GM21515 (cell line): ENCODE data around the gene PRKD1.

ENCODE experiments used
- ATAC-seq: cut with Tn5 transposase; IDR thresholded peaks from one replicate; pipeline ENCODE4 v1.9.1; 2021; ENCODE audit not compliant: unreplicated experiment

The PRKD1 gene

DNA sequence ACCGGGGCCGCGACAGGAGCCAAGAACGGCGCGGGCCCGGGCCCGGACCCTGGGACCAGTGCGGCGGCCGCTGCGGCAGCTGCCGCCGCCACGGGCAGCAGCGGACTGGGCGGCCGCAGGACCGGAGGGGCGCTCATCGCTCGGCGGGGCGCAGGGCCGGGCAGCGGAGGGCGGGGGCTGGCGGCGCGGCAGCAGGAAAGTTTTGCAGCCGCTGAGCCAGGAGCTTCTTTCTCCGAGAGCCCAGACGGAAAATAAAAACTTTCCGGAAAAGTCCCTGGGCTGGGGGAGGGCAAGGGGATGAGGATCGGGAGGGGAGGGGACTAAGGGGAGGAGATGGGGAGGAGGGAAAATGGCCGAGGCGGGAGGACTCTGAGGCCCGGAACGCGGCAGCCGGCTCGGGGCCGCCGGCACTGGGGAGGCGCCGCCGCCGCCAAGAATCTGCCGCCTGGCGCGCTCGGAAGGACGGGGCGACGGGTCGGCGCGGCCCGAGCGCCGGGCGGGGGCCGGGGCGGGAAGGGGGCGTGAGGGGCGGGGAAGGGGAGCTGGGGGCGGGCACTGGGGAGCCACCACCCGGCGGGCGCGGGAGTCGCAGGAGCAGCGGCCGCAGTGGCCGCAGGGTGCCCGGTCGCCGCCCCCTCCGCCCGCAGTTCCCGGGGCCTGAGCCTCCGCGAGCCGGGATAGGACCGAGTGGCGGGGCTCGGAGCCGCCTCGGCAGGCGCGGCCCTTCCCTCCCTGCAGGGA is at the start of gene PRKD1:
Gene PRKD1, minus strand, starts transcription at position 472 of the 741 bp plus-strand sequence.
- peak; percentile 43 for ATAC-seq

GRCh38 chr14:29971101-29971500 is 43.5 kb upstream of the PRKD1 start:
- no peak for ATAC-seq

GRCh38 chr14:29955087-29955486 is 27.4 kb upstream of the PRKD1 start:
- ATAC-seq: no peak

- no peak for ATAC-seq
These were observed 25.9 kb upstream of the PRKD1 start for GRCh38 chr14:29953501-29953900.

DNA sequence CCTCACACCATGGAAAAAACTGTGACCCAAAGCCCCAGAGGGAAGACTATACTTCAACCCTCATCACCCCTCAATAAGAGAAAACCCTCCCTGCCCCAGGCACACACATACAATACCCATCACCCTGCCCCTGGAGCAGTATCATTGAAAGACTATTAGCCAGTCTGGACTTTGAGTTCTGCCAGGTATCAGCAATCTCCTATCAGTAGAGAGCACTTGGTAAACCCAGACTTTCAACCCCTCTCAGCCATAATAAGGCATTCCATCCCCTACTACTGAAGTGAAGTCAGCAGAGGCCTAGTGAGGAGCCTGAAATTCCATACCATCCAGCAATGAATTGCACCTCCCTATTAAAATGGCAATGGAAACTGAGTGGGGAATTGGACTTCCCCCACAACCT is 16.4 kb upstream of the PRKD1 start:
- no peak for ATAC-seq

DNA sequence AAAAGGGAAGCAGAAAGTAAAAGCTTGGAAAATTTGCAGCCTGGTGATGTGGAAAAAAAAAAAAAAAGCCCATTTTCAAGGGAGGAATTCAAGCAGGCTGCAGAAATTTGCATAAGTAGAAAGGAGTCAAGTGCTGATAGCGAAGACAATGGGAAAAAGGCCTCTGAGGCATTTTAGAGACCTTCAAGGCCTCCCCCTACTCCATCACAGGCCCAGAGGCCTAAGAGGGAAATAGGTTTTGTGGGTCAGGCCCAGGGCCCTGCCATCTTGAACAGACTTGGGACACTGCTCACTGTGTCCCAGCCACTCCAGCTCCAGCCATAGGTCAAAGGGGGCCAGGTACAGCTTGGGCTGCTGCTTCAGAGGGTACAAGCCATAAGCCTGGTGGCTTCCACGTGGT is 13.8 kb upstream of the PRKD1 start:
- ATAC-seq: no peak

DNA sequence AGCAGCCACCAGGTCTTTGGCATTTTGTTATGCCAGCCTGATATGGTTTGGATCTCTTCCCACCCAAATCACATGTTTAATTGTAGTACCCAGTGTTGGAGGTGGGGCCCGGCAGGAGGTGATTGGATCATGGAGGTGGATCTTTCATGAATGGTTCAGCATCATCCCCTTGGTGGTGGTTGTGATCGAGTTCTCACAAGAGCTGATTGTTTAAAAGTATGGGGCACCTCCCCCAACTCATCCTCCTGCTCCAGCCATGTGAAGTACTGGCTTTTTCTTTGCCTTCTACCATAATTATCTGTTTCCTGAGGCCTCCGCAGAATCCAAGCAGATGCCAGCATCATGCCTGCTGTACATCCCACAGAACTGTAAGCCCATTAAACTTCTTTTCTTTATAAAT is 12.8 kb upstream of the PRKD1 start:
- ATAC-seq: no peak

GRCh38 chr14:29937116-29937515 is 9.5 kb upstream of the PRKD1 start:
- ATAC-seq: no peak

DNA sequence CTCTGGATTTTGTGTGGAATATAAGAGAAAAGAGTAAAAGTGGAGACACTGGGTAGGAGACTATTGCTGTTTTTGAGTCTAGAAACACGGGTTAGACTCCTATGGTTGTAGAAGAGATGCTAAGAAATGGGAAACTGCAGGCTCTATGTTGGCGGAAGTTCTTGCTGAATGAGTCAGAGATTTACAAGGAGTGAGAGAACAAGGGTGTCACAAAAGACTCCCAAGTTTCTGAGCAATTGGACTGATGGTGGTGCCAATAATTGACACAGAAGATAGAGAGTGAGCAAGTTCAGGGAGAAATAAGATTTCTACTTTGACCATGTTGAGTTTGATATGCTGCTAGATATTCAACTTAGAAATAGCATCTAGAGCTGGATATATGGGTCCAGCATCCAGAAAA is 2.6 kb upstream of the PRKD1 start:
- ATAC-seq: no peak

GRCh38 chr14:29928117-29928640 is 532 bp upstream of the PRKD1 start:
- ATAC-seq: no peak

DNA sequence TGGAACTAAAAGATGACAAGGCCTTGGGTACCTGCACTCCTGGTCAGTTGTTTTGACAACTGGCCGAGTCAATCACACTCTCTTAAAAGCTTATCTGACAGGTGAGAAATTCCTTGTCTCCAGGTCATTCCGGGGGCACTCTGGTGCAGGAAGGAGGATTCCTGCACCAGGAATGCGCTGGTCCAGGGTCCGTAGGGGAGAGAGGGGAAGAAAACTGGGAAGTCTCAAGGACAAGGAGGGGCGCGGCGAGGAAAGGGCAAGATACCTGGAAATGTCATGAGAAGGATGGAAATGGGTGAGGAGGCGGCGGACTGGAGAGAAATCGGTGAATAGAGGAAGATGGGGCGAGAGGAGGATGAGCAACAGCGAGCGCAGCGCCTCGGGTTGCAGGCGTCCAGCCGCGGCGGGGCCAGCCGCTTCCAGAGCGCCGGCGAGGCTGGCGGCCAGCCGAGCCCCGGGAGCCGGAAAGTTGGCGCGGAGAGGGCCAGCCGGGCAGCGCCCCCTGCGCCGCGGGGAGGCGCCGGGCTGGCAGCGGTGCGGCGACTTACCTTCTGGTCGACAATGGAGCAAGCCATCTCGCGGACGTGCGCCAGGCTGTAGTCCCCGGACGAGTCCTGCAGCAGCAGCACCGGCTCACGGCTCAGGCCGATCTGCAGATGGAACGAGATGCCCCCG is 809 bp downstream of the PRKD1 start:
- ATAC-seq: peak; percentile 47

DNA sequence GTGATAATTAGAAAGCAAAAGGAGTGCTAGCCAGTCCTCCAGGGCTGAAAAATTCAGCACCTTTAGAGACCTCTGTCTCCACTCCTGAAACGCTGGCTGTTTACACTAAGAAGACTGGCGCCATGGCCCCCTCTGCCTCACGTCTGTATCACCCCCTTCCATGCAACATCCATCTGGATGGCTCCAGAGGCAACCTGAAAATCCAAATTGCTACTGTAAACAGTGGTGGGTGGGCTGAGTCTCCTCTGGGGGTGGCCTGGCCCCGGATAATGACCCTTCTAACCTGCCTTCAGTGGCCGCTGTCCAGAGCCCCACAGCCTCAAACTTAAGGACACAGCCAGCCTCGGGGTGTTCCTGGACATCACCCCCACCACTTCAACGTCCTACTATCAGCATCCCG is 1.4 kb downstream of the PRKD1 start:
- no peak for ATAC-seq

DNA sequence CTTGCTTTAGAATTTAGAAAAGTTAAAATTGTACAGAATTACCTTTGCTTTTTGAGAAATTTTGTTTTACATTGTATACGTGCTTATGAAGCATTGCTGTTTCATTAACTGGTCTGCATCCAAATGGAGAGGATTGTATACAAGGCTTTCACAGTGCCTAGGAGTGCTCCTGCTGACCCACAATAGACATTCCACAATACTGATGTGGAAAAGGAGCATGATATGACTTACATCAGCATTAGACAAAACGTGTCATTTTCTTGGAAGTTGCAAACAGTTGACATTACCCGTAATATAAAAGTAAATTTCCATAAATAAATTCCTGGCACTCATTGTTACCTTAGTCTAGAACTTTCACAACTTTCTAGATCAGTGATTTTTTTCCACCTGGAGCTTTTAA is 1.9 kb downstream of the PRKD1 start:
- no peak for ATAC-seq

DNA sequence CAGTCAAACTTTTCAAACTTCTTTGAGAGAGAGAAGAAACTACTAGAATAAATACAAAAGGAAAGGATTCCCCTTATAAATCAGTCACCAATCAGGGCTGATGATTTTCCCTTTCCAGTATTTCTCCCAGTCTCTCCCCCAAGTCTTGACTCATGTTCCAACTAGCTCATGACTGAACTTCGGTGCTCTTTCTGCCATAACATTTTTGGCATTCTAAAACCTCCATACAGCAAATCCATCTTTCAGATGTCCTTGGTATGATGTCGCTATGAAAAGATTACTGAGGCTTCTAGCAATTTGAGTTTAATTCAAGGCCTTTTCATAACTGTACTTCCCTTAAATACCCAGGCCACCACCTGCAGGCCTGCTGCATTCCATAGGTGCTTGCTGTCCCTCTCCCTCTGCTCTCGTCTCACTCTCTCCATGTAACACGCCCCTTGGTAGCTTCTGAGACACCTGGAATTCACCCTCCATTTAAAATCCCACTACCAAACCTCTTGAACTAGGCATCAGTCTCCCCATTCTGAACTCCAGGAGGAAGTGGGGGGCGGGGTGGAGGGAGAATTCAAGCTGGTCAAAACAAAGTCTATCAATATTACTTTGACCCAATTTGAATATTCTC is 2.4 kb downstream of the PRKD1 start:
- ATAC-seq: no peak

DNA sequence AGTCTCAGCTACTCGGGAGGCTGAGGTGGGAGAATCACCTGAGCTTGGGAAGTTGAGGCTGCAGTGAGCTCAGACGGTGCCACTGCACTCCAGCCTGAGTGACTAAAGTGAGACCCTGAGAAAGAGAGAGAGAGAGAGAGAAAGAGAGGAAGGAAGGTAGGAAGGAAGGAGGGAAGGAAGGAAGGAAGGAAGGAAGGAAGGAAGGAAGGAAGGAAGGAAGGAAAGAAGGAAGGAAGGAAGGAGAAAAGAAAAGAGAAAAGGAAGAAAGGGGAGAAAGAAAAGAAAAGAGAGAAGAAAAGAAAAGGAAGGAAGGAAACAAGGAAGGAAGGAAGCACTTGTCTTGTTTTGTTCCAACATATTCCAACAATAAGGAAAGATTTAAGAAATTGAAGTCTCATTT is 7.8 kb downstream of the PRKD1 start:
- ATAC-seq: no peak

DNA sequence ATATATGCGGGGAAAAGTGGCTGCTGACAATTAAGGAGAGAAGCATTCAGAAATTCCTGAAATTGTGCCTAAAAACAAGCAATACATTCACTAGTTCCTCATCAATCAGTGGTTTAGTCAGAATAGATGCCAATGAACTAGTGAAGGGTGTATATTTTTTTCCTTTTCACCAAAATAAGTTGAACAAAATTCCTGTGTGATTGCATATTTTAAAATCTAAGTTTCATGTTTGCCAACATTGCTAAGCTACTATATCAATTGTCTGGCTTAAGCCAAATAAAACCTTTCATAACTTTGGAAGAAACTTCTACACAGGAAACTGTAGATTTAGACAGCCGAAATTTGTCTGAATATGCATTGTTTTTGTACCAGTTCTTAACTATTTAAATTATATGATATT is 8.7 kb downstream of the PRKD1 start:
- ATAC-seq: no peak

GRCh38 chr14:29913566-29913965 is 14.1 kb downstream of the PRKD1 start:
- no peak for ATAC-seq

DNA sequence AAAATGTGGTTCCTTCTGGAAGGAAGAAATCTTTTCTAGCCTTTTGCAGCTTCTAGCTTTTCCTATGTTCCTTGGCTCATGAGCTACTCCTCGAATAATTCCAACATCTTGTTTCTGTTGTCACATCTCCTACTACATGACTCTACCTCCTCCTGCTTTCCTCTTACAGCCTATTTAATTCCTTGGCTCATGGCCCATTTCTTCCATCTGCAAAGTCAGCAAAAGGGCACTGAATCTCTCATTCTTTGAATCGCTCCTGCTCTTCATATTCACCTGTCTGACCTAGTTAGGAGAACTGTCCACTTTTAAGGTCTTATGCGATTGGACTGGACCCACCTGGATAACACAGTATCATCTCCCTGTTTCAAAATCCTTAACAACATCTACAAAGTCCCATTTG is 15.8 kb downstream of the PRKD1 start:
- no peak for ATAC-seq

DNA sequence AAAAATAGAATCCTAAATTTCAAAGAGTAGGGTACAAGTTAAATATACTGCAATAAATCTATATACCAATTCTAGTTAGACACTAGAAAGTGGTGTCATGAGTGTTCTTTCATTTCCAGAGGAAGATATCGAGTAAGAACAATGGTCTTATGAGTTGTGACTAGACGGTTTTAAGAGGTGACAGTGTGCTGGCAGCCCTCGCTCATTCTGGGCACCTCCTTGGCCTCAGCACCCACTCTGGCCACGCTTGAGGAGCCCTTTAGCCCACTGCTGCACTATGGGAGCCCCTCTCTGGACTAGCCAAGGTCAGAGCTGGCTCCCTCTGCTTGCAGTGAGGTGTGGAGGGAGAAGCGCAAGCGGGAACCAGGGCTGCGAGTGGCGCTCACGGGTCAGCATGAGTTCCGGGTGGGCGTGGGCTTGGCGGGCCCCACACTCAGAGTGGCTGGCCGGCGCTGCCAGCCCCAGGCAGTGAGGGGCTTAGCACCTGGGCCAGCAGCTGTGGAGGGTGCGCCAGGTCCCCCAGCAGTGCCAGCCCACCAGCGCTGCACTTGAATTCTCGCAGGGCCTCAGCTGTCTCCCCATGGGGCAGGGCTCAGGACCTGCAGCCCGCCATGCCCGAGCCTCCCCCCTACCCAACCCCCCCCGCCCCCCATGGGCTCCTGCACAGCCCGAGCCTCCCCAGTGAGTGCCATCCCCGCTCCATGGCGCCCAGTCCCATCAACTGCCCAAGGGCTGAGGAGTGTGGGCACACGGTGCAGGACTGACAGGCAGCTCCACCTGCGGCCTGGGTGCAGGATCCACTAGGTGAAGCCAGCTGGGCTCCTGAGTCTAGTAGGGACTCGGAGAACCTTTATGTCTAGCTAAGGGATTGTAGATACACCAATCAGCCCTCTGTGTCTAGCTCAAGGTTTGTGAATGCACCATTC is 18.7 kb downstream of the PRKD1 start:
- ATAC-seq: no peak

GRCh38 chr14:29906256-29906870 is 21.3 kb downstream of the PRKD1 start:
- ATAC-seq: no peak

- no peak for ATAC-seq
These were observed 22.1 kb downstream of the PRKD1 start for GRCh38 chr14:29905543-29905942.
